H1 (cell line): ENCODE data around the gene DMWD. TPM values are rescaled to one million over a fixed set of nuclear protein-coding genes. Genes with fewer than 3 reads are reported as not detected.

ENCODE experiments used
- ATF3 ChIP-seq: IDR thresholded peaks from 2 replicates; pipeline ENCODE4 v1.6.1; 2011; ENCODE audit warnings: low read depth, mild to moderate bottlenecking, low read length; ENCODE audit not compliant: insufficient read depth
- SIN3A ChIP-seq, 2 experiments: IDR thresholded peaks in 1 of 2; conservative IDR thresholded peaks in 1 of 2; 2 replicates each; pipeline ENCODE4 v1.6.1; 2011 to 2012; ENCODE audit warnings: low read length in 2 of 2, improper control_type of control experiment in 1 of 2, low read depth in 1 of 2, mild to moderate bottlenecking in 1 of 2
- SUZ12 ChIP-seq: fragments of 200-600 bp; sonication (generic); IDR thresholded peaks from 2 replicates; pipeline ENCODE4 v1.6.1; 2012; ENCODE audit warnings: mild to moderate bottlenecking, inconsistent platforms, low read length, moderate library complexity, mixed read lengths
- TAF1 ChIP-seq: IDR thresholded peaks from 2 replicates; pipeline ENCODE4 v1.6.1; 2011; ENCODE audit warnings: mild to moderate bottlenecking, low read depth, low read length
- TEAD4 ChIP-seq: IDR thresholded peaks from 2 replicates; pipeline ENCODE4 v1.6.1; 2012; ENCODE audit warnings: low read depth, low read length, inconsistent platforms, mixed read lengths
- polyA plus RNA-seq, 7 experiments: library from polyadenylated mRNA; depleted of rRNA in 3 of 7; stranded (reverse) in 5 of 7; unstranded in 2 of 7; fragments of >200 nt in 5 of 7; fragments of 200-250 nt in 2 of 7; gene quantifications; 1 replicate in 5 of 7; 2 replicates in 1 of 7; 4 replicates in 1 of 7; pipeline versions ENCODE4 v1.2.1 to v1.2.3, GENCODE V29; 2011 to 2013; ENCODE audit warnings: missing spikeins in 2 of 7, mixed read lengths in 2 of 7
- total RNA-seq: library from RNA; stranded (reverse); fragmentation: NEBNext Ultra II Directional; extraction: Animal tissue kit (Norgen Biotek cat#: 25700); gene quantifications from 2 replicates; pipeline ENCODE4 v1.2.1, GENCODE V29; 2021

Gene DMWD
- total and polyA plus RNA-seq, 2 of the 8 experiments (the other 6 are each of a cell fraction or from before 2014, with no cell fraction given) = 13.6 to 41.0 TPM

GRCh38 chr19:45828523-45828922 lies 35.9 kb upstream of the DMWD start (continued):
- TF ChIP-seq ATF3 = no peak
- no peak for TF ChIP-seq TEAD4
- TF ChIP-seq SIN3A (conservative IDR thresholded peaks at IDR 0.05 in 1 of 2, IDR thresholded peaks at IDR 0.05 in 1 of 2; ENCODE audit: low read depth in 1 of 2, low read length in 2 of 2) = no peak
- no peak for TF ChIP-seq SUZ12
- TF ChIP-seq TAF1 = no peak
- TF ChIP-seq, all 59 proteins: peak for 0
